NCI-H187 treated with DMSO at 0.1 percent for 48 hours (cell line): Measurements from ENCODE around the gene ITGB4.

ENCODE experiments used
- DNase-seq: peaks from one replicate; lab custom pipeline; 2025; lab: John Stamatoyannopoulos, UW

ITGB4 gene

DNA sequence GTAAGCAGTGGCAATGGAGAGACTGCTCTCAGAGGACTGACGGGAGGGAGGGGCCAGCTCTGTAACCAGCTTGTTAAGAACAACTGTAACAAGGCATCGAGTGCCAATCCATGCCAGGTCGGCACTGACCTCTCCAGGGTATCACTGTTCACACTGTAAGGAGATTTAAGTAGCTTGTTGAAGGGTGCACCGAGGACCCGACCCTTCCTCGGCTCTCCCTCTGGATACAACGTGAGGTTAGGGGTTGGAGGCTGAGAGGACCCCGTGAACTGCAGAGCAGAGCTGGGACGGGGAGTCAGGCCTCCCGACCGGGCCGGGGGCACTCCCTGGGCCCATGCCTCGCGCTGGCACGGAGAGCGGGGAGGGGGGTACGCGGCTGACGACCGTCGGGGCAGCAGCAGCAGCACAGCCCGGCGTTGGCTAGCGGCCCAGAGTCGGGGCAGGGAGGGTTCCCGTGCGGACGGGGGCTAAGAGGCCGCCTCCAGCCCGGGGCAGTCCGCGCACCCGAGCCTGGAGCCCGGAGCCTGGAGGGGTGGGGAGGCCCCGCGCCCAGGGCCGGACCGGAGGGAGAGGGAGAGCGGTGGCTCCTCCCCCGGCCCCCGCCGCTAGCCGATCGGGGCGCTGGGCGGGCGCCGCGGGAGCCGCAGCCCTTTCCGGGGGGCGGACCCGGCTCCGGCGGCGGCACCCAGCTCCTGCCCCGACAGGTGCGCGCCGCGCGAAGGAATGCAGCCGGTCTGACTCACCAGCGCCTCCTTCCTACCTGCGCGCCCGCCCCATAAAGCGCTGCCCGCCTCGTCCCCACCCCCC is at the start of gene ITGB4:
Gene ITGB4 (plus strand): TSS at position 804 of the 807 bp plus-strand sequence. CDS start 3,245 bp downstream, outside the sequence.
- DNase-seq = no peak

GRCh38 chr17:75672011-75672410 is 49.2 kb upstream of the ITGB4 start:
- DNase-seq = no peak

GRCh38 chr17:75673487-75673886 is 47.8 kb upstream of the ITGB4 start:
- DNase-seq = no peak

DNA sequence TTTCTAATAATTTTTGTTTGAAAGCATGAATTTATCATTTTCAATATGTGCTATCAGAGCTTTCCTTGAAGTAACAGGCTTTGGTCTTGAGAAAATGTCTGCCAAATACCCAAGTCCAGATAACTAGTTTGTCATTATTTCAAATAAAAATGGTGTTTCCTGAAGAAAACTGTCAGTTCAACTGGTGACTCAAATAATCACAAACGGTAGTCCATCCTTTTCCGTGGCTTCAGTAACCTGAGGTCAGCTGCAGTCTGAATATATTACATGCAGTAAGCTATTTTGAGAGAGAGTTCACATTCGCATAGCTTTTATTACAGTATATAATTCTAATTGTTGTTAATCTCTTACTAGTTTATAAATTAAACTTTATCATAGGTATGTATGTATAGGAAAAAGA is 44.8 kb upstream of the ITGB4 start:
- DNase-seq = no peak

GRCh38 chr17:75679706-75680211 is 41.5 kb upstream of the ITGB4 start:
- DNase-seq = no peak

- no peak for DNase-seq
Measured at GRCh38 chr17:75680431-75680830, 40.8 kb upstream of the ITGB4 start.

GRCh38 chr17:75681289-75681688 is 40.0 kb upstream of the ITGB4 start:
- no peak for DNase-seq

GRCh38 chr17:75683583-75683982 is 37.7 kb upstream of the ITGB4 start:
- DNase-seq = no peak

DNA sequence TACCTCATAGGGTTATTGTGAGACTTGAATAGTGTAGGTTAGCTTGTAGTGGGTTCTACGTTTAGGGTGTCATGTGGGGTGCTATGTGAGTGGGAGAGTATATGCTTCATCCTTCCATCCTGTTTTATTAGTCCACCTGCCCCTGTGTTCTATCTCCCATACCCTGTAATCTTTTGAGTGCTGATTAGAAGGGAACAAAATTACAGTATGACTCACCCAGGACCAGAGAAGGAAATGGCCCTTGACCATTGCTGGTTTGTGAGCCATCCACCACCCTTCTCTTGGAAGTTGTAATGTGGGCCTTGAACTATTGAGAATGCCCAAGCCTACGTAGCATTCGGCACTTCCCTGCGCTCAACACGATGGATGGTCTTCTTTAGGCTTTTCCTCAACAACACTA is 37.0 kb upstream of the ITGB4 start:
- no peak for DNase-seq

DNA sequence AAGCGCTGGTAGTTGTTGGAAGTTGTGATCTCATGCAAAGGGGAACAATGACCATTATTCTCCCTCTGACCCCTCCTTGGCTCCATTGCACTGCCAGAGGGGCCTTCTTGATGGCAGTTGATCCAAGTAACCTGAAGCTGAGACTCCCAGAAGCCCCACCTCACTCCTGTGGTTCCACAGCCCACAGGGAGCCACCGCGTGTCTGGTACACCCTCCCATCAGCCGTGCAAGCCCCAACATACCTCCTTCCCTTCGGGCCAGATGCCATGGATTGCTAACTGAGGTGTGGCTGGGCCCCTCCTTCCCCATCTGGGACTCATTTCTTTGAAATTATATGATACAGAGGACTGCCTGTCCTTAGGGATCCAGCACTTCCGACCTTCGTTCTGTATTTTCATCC is 36.3 kb upstream of the ITGB4 start:
- no peak for DNase-seq

- DNase-seq = no peak
Measured at GRCh38 chr17:75685499-75685898, 35.8 kb upstream of the ITGB4 start.

DNA sequence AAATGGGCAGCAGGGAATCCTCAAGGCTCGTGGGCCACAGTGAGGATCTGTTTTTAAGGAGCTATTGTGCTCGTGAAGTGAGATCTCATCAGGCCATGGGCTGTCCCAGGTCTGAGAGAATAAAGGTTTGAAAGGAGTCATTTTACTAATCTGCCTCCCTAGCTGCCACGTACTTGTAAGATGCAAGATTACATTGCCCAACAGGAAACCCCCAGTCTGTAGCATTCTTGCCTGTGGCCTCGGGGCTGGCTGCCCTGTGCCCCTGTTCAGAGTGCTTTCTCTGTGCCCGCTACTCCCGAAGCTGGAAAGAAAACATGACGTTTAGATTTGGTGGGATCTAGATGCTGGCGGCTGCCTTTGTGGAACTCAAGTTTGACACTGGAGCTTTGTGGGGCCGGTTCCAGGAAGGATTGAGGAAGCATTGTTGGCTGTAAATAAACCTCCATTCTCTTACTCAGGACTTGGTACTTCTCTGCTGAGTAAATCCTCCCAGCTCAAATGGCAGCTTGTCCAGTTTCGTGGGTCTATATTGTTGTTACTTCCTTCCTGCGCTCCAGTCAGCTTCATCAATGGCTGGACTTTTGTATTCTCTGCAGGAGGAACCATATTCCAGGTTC is 32.9 kb upstream of the ITGB4 start:
- no peak for DNase-seq

DNA sequence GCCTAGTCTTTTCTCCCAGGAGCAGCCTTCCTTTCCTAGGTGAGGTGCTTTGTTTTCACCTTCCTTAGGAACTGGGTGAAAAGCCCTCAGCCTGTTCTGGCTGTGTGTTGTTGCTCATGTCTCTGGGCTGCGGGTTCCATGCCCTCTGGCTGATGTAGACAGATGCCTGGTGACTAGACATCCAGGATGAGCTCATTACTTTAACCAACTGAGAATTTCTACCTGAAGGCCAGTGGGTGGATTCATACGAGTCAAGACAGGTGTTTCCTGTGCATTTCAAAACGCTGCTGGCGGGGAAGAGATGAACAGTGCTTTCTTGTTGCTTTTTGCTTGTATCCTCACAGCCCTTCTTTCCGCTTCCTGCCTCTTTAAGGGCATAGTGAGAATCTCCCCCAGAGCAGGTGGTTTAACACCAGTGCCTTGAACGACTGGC is 31.8 kb upstream of the ITGB4 start:
- no peak for DNase-seq

DNA sequence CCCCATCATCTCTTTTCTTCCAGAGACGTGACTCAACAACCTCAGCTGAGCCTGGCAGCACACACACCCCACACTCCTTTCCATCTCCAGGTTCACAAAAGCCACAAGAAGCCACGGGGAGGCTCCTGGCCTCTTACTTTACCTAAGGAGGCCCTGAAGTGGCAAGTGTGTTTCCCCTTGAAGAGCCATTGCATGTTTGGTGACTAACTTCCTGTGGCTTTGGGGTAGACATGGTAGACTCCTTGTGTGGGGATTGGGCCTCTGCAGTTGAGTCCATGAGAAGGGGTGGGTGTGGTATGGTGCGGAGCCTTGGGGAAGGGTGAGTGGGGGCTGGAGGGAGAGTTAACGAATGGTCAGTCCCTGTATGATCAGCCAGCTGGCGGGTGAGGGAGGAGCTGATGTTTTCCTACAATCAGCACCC is 29.9 kb upstream of the ITGB4 start:
- no peak for DNase-seq

DNA sequence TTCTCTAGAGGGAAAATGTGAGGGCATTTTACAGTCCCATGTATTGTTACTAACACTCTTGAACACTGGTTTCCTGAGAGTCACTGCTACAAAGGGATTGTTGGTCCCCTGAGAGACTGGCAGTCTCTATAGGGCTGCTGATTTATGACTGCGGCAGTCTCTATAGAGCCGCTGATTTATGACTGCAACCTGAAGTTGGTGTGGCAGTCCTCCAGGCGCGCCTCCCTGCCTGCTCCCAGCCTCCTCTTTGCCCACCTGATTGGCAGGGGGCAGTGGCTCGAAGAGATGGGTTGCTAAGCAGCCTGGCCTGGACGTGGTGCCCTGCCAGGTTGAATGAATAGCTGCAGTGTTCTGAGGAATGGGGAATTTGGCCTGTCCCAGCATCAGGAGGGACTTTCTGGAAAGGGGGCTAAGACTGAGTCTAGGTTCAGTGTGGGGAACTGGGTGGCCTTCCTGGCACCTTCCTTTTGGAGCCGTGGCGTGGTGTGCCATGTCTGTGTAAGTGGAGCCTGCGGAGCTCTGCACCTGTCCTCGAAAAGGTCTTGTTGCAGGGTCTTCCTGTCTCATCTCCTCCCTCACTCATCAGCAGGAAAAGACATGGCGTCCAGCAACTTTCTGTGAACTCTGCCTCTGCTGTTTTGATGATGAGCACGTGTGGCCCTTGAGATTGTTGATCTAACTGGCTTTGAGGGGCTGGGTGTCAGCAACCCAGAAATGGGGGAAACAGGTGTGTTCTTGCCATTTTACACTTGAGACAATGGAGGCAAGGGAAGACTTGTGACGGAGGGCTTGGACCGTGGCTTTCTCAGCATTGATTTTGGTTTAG is 29.2 kb upstream of the ITGB4 start:
- DNase-seq = no peak

GRCh38 chr17:75692976-75693375 is 28.3 kb upstream of the ITGB4 start:
- no peak for DNase-seq

- DNase-seq = no peak
Measured at GRCh38 chr17:75693500-75694481, 27.5 kb upstream of the ITGB4 start.

GRCh38 chr17:75694536-75694935 is 26.7 kb upstream of the ITGB4 start:
- DNase-seq = no peak

- DNase-seq = no peak
Measured at GRCh38 chr17:75695141-75695829, 26.0 kb upstream of the ITGB4 start.

GRCh38 chr17:75695830-75696271 is 25.4 kb upstream of the ITGB4 start:
- no peak for DNase-seq
